Activated T-helper 2 cell treated with anti-CD3 and anti-CD28 coated beads, Interferon-gamma antibody, Interleukin-2, Interleukin-4, amounts not matched to agents 10 μg/mL and 5 μg/mL and 100 μg/mL, durations not matched to agents 14 hours and 24 hours and 36 hours (primary cell): ENCODE results near the gene ST3GAL5. TPM values are rescaled to one million over a fixed set of nuclear protein-coding genes. Genes with fewer than 3 reads are reported as not detected.
"Not testable (repeated sequence)": the region's sequence is repeated elsewhere in the genome, so short reads cannot be mapped to it uniquely, and the experiment has no call there.

ENCODE experiments used
- DNase-seq: peaks from one replicate; pipeline ENCODE4 v3.0.0; 2021; ENCODE audit warnings: low spot score
- H3K27ac Mint-ChIP-seq: one replicate; pipeline ENCODE4 v1.8.0; 2021; ENCODE audit warnings: mixed read lengths
- H3K27me3 Mint-ChIP-seq: one replicate; pipeline ENCODE4 v1.8.0; 2021; ENCODE audit warnings: low read depth, mixed read lengths
- H3K36me3 Mint-ChIP-seq: one replicate; pipeline ENCODE4 v1.8.0; 2021; ENCODE audit warnings: low read depth, mixed read lengths
- H3K4me1 Mint-ChIP-seq: one replicate; pipeline ENCODE4 v1.8.0; 2021; ENCODE audit warnings: low read depth, mixed read lengths
- H3K4me3 Mint-ChIP-seq: one replicate; pipeline ENCODE4 v1.8.0; 2021; ENCODE audit warnings: low read depth, mild to moderate bottlenecking, moderate library complexity, mixed read lengths
- H3K9me3 Mint-ChIP-seq: one replicate; pipeline ENCODE4 v1.8.0; 2021; ENCODE audit warnings: mixed read lengths
- intact Hi-C: fragments of 100-400 bp; cut with micrococcal nuclease; formaldehyde crosslinking; loops from one replicate; pipeline ENCODE4 v1.15.1; 2023
- total RNA-seq: library from RNA; stranded (reverse); gene quantifications from 2 replicates; pipeline ENCODE4 v1.2.3, GENCODE V29; 2022

The ST3GAL5 gene
- total RNA-seq, 1 donor from 2014 or later = 13.8 TPM

- peaks cover 18% of the 10 kb centered on the region for H3K9me3 Mint-ChIP-seq
- H3K4me3 Mint-ChIP-seq, H3K27me3 Mint-ChIP-seq, H3K27ac Mint-ChIP-seq, DNase-seq, intact Hi-C loops: not testable (repeated sequence)
- peaks cover 47% of the 10 kb centered on the region for H3K36me3 Mint-ChIP-seq
- H3K4me1 Mint-ChIP-seq = peaks cover 39% of the 10 kb centered on the region
Observed at GRCh38 chr2:85881781-85882180, 7.0 kb downstream of the ST3GAL5 start.

GRCh38 chr2:85880716-85881328 is 8.0 kb downstream of the ST3GAL5 start:
- peaks cover 47% of the 10 kb centered on the region for H3K36me3 Mint-ChIP-seq

GRCh38 chr2:85878719-85879370 is 9.9 kb downstream of the ST3GAL5 start:
- H3K4me1 Mint-ChIP-seq = peaks cover 30% of the 10 kb centered on the region
- intact Hi-C loops = no loop called here
- H3K27me3 Mint-ChIP-seq = peaks cover 2% of the 10 kb centered on the region
- no peak overlapping the region for H3K27ac Mint-ChIP-seq
- H3K9me3 Mint-ChIP-seq = peaks cover 18% of the 10 kb centered on the region
- H3K36me3 Mint-ChIP-seq = peaks cover 43% of the 10 kb centered on the region
- H3K4me3 Mint-ChIP-seq = no peak overlapping the region
- no peak for DNase-seq

More at GRCh38 chr2:85880716-85881328, 8.0 kb downstream of the ST3GAL5 start:
- intact Hi-C loops, H3K27me3 Mint-ChIP-seq, H3K4me3 Mint-ChIP-seq, DNase-seq, H3K27ac Mint-ChIP-seq: not testable (repeated sequence)
- peaks cover 30% of the 10 kb centered on the region for H3K4me1 Mint-ChIP-seq
- peaks cover 18% of the 10 kb centered on the region for H3K9me3 Mint-ChIP-seq

GRCh38 chr2:85875350-85876050 is 13.3 kb downstream of the ST3GAL5 start:
- Mint-ChIP-seq H3K36me3 (peaks cover 18% of the 10 kb centered on the region), H3K27ac (no peak overlapping the region), H3K27me3 (peaks cover 2% of the 10 kb centered on the region), H3K4me1 (peaks cover 32% of the 10 kb centered on the region), H3K9me3 (peaks cover under 1% of the 10 kb centered on the region), H3K4me3 (no peak overlapping the region)
- DNase-seq = no peak
- intact Hi-C loops = no loop called here

- Mint-ChIP-seq H3K27ac (no peak overlapping the region), H3K4me1 (peaks cover 19% of the 10 kb centered on the region), H3K36me3 (peaks cover 13% of the 10 kb centered on the region), H3K9me3 (no peaks in the 10 kb centered on the region), H3K4me3 (no peak overlapping the region), H3K27me3 (peaks cover 2% of the 10 kb centered on the region)
- DNase-seq = no peak
- intact Hi-C loops = no loop called here
Observed at GRCh38 chr2:85873679-85874078, 15.1 kb downstream of the ST3GAL5 start.

GRCh38 chr2:85872536-85873161 is 16.1 kb downstream of the ST3GAL5 start:
- peaks cover 19% of the 10 kb centered on the region for H3K4me1 Mint-ChIP-seq
- no peak for DNase-seq
- no peak overlapping the region for H3K4me3 Mint-ChIP-seq
- H3K27me3 Mint-ChIP-seq = peaks cover 2% of the 10 kb centered on the region
- intact Hi-C loops = no loop called here
- H3K36me3 Mint-ChIP-seq = peaks cover 18% of the 10 kb centered on the region
- H3K27ac Mint-ChIP-seq = no peak overlapping the region
- no peaks in the 10 kb centered on the region for H3K9me3 Mint-ChIP-seq

- H3K36me3 Mint-ChIP-seq = peaks cover 15% of the 10 kb centered on the region
Observed at GRCh38 chr2:85871494-85872164, 17.2 kb downstream of the ST3GAL5 start.

GRCh38 chr2:85868822-85869221 is 20.0 kb downstream of the ST3GAL5 start:
- no peak for DNase-seq

More at GRCh38 chr2:85871494-85872164, 17.2 kb downstream of the ST3GAL5 start:
- intact Hi-C loops = no loop called here
- DNase-seq = no peak
- H3K9me3 Mint-ChIP-seq = no peaks in the 10 kb centered on the region
- no peak overlapping the region for H3K27ac Mint-ChIP-seq
- no peaks in the 10 kb centered on the region for H3K27me3 Mint-ChIP-seq
- H3K4me1 Mint-ChIP-seq = peaks cover 27% of the 10 kb centered on the region
- H3K4me3 Mint-ChIP-seq = no peak overlapping the region

GRCh38 chr2:85867556-85868292 is 21.1 kb downstream of the ST3GAL5 start:
- Mint-ChIP-seq H3K4me3 (no peak overlapping the region), H3K4me1 (peaks cover 42% of the 10 kb centered on the region), H3K36me3 (peaks cover 23% of the 10 kb centered on the region), H3K27me3 (no peaks in the 10 kb centered on the region), H3K9me3 (no peaks in the 10 kb centered on the region), H3K27ac (no peak overlapping the region)
- DNase-seq = no peak
- intact Hi-C loops = loop anchor here (5.0 to 10.0 kb wide), 2 partner anchors 35 to 317 kb away; no protein-coding TSS in a partner anchor

More at GRCh38 chr2:85868822-85869221, 20.0 kb downstream of the ST3GAL5 start:
- intact Hi-C loops = loop anchor here (5.0 to 10.0 kb wide), 2 partner anchors 37 to 316 kb away; no protein-coding TSS in a partner anchor
- no peak overlapping the region for H3K27ac Mint-ChIP-seq
- no peaks in the 10 kb centered on the region for H3K9me3 Mint-ChIP-seq
- peaks cover 37% of the 10 kb centered on the region for H3K4me1 Mint-ChIP-seq
- H3K27me3 Mint-ChIP-seq = no peaks in the 10 kb centered on the region
- no peak overlapping the region for H3K4me3 Mint-ChIP-seq
- H3K36me3 Mint-ChIP-seq = peaks cover 15% of the 10 kb centered on the region

- Mint-ChIP-seq H3K4me1 (peaks cover 47% of the 10 kb centered on the region), H3K36me3 (peaks cover 27% of the 10 kb centered on the region), H3K27me3 (no peaks in the 10 kb centered on the region), H3K4me3 (no peak overlapping the region), H3K27ac (no peak overlapping the region), H3K9me3 (no peaks in the 10 kb centered on the region)
- no peak for DNase-seq
- intact Hi-C loops = loop anchor here (5.0 to 10.0 kb wide), 2 partner anchors 35 to 318 kb away; no protein-coding TSS in a partner anchor
Observed at GRCh38 chr2:85867121-85867520, 21.7 kb downstream of the ST3GAL5 start.

- H3K4me3 Mint-ChIP-seq = no peak overlapping the region
- H3K27ac Mint-ChIP-seq = no peak overlapping the region
- peaks cover 32% of the 10 kb centered on the region for H3K36me3 Mint-ChIP-seq
- intact Hi-C loops = loop anchor here (5.0 to 10.0 kb wide), 2 partner anchors 34 to 319 kb away; no protein-coding TSS in a partner anchor
- H3K4me1 Mint-ChIP-seq = peaks cover 53% of the 10 kb centered on the region
- H3K27me3 Mint-ChIP-seq = no peaks in the 10 kb centered on the region
- no peaks in the 10 kb centered on the region for H3K9me3 Mint-ChIP-seq
- no peak for DNase-seq
Observed at GRCh38 chr2:85866165-85866659, 22.6 kb downstream of the ST3GAL5 start.
